ENCODE measurements around the gene S100B. TPM values are rescaled to one million over a fixed set of nuclear protein-coding genes. Genes with fewer than 3 reads are reported as not detected.

Gene S100B
- 100 to 1,000 TPM in 1 of 3 donors, 10 to 100 TPM in 2; 25.6 to 242 (median 61.3) TPM for total RNA-seq

- H3K4me3 ChIP-seq = peak within 1 kb of the TSS in 2 of 3 donors; percentile 37 to 52
- H3K27ac ChIP-seq = peak within 1 kb of the TSS; percentile 52 to 57
- H3K36me3 ChIP-seq = no peaks in the 10 kb centered on the region
- peak in 1 of 2 donors; percentile 33 for DNase-seq (ENCODE audit: low spot score in 2 of 2)
- H3K9me3 ChIP-seq = no peaks in the 10 kb centered on the region
- intact Hi-C loops (cut with DNase I; ENCODE audit: low total_unique reads) = no loop called here
- no peak for TF ChIP-seq POLR2A (IDR thresholded peaks at IDR 0.05)
- TF ChIP-seq CTCF (IDR thresholded peaks at IDR 0.05) = no peak
- TF ChIP-seq POLR2AphosphoS5 (IDR thresholded peaks at IDR 0.05) = no peak
- no peaks in the 10 kb centered on the region for H3K4me1 ChIP-seq
- no peaks in the 10 kb centered on the region for H3K27me3 ChIP-seq
Measured at GRCh38 chr21:46604975-46605766, at the start of gene S100B. S100B (minus strand) TSS chr21:46605082; CDS start chr21:46602415, 2,667 bp downstream.

GRCh38 chr21:46651121-46651520 lies 46.2 kb upstream of the S100B start:
- peaks cover 17% of the 10 kb centered on the region for H3K36me3 ChIP-seq
- intact Hi-C loops (cut with DNase I; ENCODE audit: low total_unique reads) = no loop called here
- TF ChIP-seq POLR2A (IDR thresholded peaks at IDR 0.05) = no peak
- TF ChIP-seq CTCF (IDR thresholded peaks at IDR 0.05) = no peak
- TF ChIP-seq POLR2AphosphoS5 (IDR thresholded peaks at IDR 0.05) = no peak
- H3K4me1 ChIP-seq = no peaks in the 10 kb centered on the region
- H3K27me3 ChIP-seq = no peaks in the 10 kb centered on the region
- DNase-seq (ENCODE audit: low spot score in 2 of 2) = no peak
- peaks cover 0 to 18% of the 10 kb centered on the region in 2 donors for H3K9me3 ChIP-seq
- H3K4me3 ChIP-seq = no peak overlapping the region
- H3K27ac ChIP-seq = no peak overlapping the region

GRCh38 chr21:46650476-46651098 lies 45.7 kb upstream of the S100B start:
- no peaks in the 10 kb centered on the region for H3K4me1 ChIP-seq
- H3K36me3 ChIP-seq = peaks cover 17% of the 10 kb centered on the region
- DNase-seq (ENCODE audit: low spot score in 2 of 2) = no peak
- TF ChIP-seq POLR2A (IDR thresholded peaks at IDR 0.05) (no peak), POLR2AphosphoS5 (IDR thresholded peaks at IDR 0.05) (no peak), CTCF (IDR thresholded peaks at IDR 0.05) (no peak)
- intact Hi-C loops (cut with DNase I; ENCODE audit: low total_unique reads) = no loop called here
- no peaks in the 10 kb centered on the region for H3K27me3 ChIP-seq
- H3K27ac ChIP-seq = no peak overlapping the region
- no peak overlapping the region for H3K4me3 ChIP-seq
- H3K9me3 ChIP-seq = peaks cover 0 to 13% of the 10 kb centered on the region in 2 donors

DNA sequence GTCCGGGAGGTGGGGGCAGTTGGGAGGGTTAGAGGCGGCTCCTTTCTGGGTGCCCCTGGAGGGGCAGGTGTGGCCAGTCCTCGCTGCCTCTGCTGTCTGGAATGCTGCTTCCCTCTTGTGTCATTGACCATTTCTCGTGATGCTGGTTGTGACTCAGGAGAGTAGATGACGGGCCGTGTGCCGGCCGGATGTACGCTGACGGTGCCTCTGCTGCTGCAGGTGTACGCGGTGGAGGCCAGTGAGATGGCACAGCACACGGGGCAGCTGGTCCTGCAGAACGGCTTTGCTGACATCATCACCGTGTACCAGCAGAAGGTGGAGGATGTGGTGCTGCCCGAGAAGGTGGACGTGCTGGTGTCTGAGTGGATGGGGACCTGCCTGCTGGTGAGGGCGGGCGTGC lies 44.5 kb upstream of the S100B start:
- H3K27ac ChIP-seq = no peak overlapping the region
- peaks cover 0 to under 1% of the 10 kb centered on the region in 2 donors for H3K9me3 ChIP-seq
- no peak for DNase-seq (ENCODE audit: low spot score in 2 of 2)
- intact Hi-C loops (cut with DNase I; ENCODE audit: low total_unique reads) = no loop called here
- H3K4me3 ChIP-seq = no peak overlapping the region
- H3K4me1 ChIP-seq = no peaks in the 10 kb centered on the region
- H3K36me3 ChIP-seq = peaks cover 8% of the 10 kb centered on the region
- TF ChIP-seq CTCF (IDR thresholded peaks at IDR 0.05) (no peak), POLR2AphosphoS5 (IDR thresholded peaks at IDR 0.05) (no peak), POLR2A (IDR thresholded peaks at IDR 0.05) (no peak)
- no peaks in the 10 kb centered on the region for H3K27me3 ChIP-seq

DNA sequence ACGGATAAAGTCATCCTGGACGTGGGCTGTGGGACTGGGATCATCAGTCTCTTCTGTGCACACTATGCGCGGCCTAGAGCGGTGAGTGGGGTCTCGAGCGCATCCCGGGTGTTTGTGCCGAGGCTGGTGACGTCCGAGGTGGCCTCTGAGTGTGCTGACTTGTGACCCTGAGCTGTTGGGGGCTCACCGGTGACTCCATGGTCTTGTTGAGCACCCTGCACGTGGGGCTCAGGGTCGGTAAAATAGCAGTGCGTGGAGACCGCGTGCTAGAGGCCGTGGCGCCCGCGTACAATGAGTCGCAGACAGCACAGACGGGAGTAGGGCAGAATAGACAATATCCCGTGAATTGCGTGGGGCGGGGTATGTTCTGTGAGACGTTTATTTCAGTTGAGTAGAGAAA lies 43.7 kb upstream of the S100B start:
- intact Hi-C loops (cut with DNase I; ENCODE audit: low total_unique reads) = no loop called here

More for the DNA sequence above, 43.7 kb upstream of the S100B start:
- Histone ChIP-seq H3K27me3 (no peaks in the 10 kb centered on the region), H3K4me1 (no peaks in the 10 kb centered on the region), H3K4me3 (no peak overlapping the region), H3K27ac (no peak overlapping the region), H3K36me3 (peaks cover 8% of the 10 kb centered on the region), H3K9me3 (no peaks in the 10 kb centered on the region)
- TF ChIP-seq POLR2AphosphoS5 (IDR thresholded peaks at IDR 0.05) = no peak
- TF ChIP-seq CTCF (IDR thresholded peaks at IDR 0.05) = no peak
- no peak for TF ChIP-seq POLR2A (IDR thresholded peaks at IDR 0.05)
- DNase-seq (ENCODE audit: low spot score in 2 of 2) = no peak

Measured in breast epithelium (tissue), 4 donors.